GM13977 (cell line): ENCODE results near the gene DHX8.

Experiments used
- DNase-seq: peaks from one replicate; pipeline ENCODE4 v3.0.0; 2012; ENCODE audit warnings: low spot score
- CTCF ChIP-seq: IDR thresholded peaks from 2 replicates; pipeline ENCODE4 v1.5.1; 2012; ENCODE audit warnings: mild to moderate bottlenecking, control low read depth; ENCODE audit not compliant: insufficient read depth; ENCODE audit errors: extremely low read depth, missing control alignments
- in situ Hi-C: fragments of 300-500 bp; cut with MboI; formaldehyde crosslinking; loops from one replicate; pipeline ENCODE4 v1.12.0; 2022; ENCODE audit warnings: low sequenced_read_pairs, low pct_unique_long_range_greater_than_20kb, mixed read lengths, inconsistent platforms; ENCODE audit not compliant: unreplicated experiment

Gene DHX8

GRCh38 chr17:43536236-43536992, 52.6 kb downstream of the DHX8 start:
- no peak for TF ChIP-seq CTCF
- in situ Hi-C loops = no loop called here
- no peak for DNase-seq

- DNase-seq = no peak
These were observed 57.3 kb downstream of the DHX8 start for GRCh38 chr17:43540821-43541674.

GRCh38 chr17:43542859-43543258, 59.1 kb downstream of the DHX8 start:
- in situ Hi-C loops = no loop called here
- no peak for TF ChIP-seq CTCF
- no peak for DNase-seq

More at GRCh38 chr17:43540821-43541674, 57.3 kb downstream of the DHX8 start:
- no peak for TF ChIP-seq CTCF
- in situ Hi-C loops = no loop called here

GRCh38 chr17:43543300-43543699, 59.5 kb downstream of the DHX8 start:
- TF ChIP-seq CTCF = no peak
- in situ Hi-C loops = no loop called here
- no peak for DNase-seq

GRCh38 chr17:43543771-43544575, 60.2 kb downstream of the DHX8 start:
- no peak for TF ChIP-seq CTCF
- no peak for DNase-seq
- in situ Hi-C loops = no loop called here

- no peak for DNase-seq
- in situ Hi-C loops = no loop called here
- no peak for TF ChIP-seq CTCF
These were observed 61.5 kb downstream of the DHX8 start for GRCh38 chr17:43545383-43545632.
